IPS-NIHi7 (cell line): Measurements from ENCODE around the gene USP2.
A peak's percentile ranks its signal among the peaks of the same experiment; 100 is the strongest.

ENCODE experiments used
- DNase-seq: peaks from one replicate; pipeline ENCODE4 v3.0.0; 2012; ENCODE audit warnings: mixed read lengths; ENCODE audit errors: extremely low spot score

The USP2 gene

GRCh38 chr11:119376197-119376847, 5.2 kb downstream of the USP2 start:
- DNase-seq: no peak

GRCh38 chr11:119375337-119376196, 5.9 kb downstream of the USP2 start:
- DNase-seq: no peak

GRCh38 chr11:119374632-119375336, 6.7 kb downstream of the USP2 start:
- no peak for DNase-seq

- peak; percentile 78 for DNase-seq
Observed at GRCh38 chr11:119373921-119374631, 7.4 kb downstream of the USP2 start.

GRCh38 chr11:119373059-119373920, 8.2 kb downstream of the USP2 start:
- DNase-seq: no peak

- no peak for DNase-seq
Observed at GRCh38 chr11:119372260-119373058, 9.0 kb downstream of the USP2 start.

- DNase-seq: no peak
Observed at GRCh38 chr11:119371778-119372182, 9.7 kb downstream of the USP2 start.

GRCh38 chr11:119371067-119371601, 10.4 kb downstream of the USP2 start:
- no peak for DNase-seq

- DNase-seq: no peak
Observed at GRCh38 chr11:119370486-119371046, 10.9 kb downstream of the USP2 start.

- DNase-seq: no peak
Observed at GRCh38 chr11:119369132-119369925, 12.2 kb downstream of the USP2 start.

- no peak for DNase-seq
Observed at GRCh38 chr11:119368121-119369034, 13.1 kb downstream of the USP2 start.

GRCh38 chr11:119367661-119368120, 13.8 kb downstream of the USP2 start:
- DNase-seq: no peak

GRCh38 chr11:119366690-119367620, 14.5 kb downstream of the USP2 start:
- no peak for DNase-seq

GRCh38 chr11:119365071-119365591, 16.4 kb downstream of the USP2 start:
- DNase-seq: no peak

- DNase-seq: peak; percentile 87
Observed at GRCh38 chr11:119363851-119364590, 17.5 kb downstream of the USP2 start.
